ENCODE results near the gene JPH3.
"Not testable (repeated sequence)": the region's sequence is repeated elsewhere in the genome, so short reads cannot be mapped to it uniquely, and the experiment has no call there.

Gene JPH3

GRCh38 chr16:87657621-87658192 is 55.4 kb downstream of the JPH3 start:
- no peak for DNase-seq

DNA sequence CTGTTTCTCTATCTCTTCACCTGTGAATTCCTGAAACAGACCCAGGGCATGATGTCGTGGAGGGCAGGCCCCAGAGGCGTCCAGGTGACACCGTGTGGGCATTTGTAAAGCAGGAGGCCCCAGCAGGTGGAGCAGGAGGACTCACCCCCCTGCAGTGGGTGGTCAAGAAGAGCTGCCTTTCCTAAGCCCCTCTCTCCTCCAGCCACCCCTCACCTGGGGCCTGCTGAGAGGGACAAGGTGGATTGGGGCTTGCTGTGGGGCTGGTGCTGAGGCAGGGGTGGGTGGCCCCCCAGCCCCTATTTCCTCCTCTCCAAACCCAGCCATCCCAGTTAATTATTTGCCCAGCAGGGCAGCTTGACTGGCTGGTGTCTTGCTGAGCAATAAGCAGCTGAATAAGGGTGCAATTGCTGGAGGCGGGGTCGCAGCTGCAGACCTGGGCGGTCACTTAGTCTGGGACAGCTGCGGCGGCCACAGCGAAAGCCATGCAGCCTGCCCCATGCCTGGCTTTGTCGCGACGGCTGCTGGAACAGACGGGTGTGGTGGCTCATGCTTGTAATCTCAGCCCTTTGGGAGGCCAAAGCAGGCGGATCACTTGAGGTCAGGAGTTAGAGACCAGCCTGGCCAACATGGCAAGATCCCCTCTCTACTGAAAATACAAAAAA is 56.4 kb downstream of the JPH3 start:
- no peak for DNase-seq

DNA sequence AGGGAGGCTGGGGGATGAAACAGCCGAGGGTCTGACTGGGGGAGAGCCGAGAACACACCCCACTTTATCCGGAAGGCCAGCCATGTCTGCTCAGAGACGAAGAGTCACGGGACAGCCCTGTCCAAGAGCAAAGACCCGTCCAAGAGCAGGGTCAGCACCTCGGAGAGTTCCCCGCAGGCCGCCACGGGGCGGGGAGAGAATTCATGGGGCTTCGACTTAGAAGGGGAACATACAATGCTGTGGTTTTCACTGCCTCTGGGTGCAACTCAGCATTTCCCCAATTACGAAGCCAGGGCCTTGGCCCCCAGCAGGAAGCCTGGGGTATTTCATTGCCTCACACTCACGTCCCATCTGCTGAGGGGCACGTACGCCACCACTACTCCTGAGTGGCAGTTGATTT is 59.3 kb downstream of the JPH3 start:
- peak; percentile 32 for DNase-seq

DNA sequence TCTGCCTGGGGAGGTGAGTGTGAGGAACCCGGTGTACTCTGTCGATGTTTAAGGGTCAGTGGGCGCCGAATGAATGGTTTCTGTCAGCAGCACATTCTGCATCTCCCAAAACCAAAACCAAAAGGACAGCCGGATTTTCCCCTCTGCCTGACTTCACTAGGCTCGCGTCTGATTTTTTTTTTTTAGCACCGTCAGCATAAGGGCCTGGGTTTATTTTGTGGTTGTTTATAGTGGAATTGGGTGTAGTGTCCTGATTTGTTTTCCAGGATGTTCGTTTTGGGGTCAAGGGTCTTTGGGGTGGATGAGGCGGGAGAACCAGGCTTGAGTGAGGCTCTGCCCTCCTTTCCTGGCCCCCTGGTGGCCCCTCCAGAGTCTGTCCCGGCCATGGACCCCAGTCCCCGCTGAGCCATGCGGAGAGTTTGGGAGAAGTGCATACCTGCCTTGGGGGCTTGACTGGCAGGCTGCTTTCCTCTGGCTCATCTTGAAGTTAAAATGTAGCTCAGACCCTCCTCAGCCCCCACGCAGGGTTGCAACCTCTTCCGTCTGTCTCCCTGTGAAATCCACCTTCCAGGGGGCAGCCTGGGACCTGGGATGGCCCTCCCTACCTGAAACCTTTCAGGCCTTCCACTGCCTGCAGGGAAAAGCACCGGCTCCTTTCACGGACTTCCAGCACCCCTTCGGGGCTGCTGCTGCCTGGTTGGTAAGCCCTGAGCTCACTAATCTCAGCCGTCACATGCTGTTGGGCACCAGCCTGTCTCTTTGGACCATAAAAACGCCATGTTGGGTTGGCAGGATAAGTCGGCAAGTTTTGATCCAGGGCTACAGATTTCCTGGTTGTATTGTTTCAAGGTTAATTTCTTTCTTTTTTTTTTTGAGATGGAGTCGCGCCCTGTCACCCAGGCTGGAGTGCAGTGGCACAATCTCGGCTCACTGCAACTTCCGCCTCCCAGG is 60.2 kb downstream of the JPH3 start:
- DNase-seq, result no peak

- DNase-seq, result no peak
These were observed 62.5 kb downstream of the JPH3 start for GRCh38 chr16:87664792-87665191.

GRCh38 chr16:87665193-87665592 is 62.9 kb downstream of the JPH3 start:
- no peak for DNase-seq

- no peak for DNase-seq
These were observed 64.6 kb downstream of the JPH3 start for GRCh38 chr16:87666919-87667318.

GRCh38 chr16:87667443-87667842 is 65.1 kb downstream of the JPH3 start:
- no peak for DNase-seq

DNA sequence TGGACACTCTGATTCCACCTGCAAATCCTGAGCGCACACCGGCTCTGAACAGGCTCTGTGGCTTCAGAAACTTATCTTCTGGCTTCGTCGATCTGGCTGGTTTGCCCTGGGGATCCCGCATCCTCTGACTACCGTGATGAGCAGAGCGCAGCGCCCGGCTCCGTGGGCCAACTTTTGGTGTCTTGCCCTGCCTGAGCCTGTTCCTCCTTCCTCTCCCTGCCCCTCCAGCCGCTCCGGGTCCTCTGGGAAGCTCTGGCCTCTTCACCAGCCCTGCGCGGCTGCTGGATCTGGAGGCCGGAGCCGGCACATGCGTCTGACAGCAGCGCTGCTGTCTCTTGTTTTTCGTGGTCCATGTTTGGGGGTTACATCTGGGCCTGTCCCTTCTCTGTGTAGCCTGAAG is 65.6 kb downstream of the JPH3 start:
- DNase-seq, result no peak

GRCh38 chr16:87669672-87670071 is 67.4 kb downstream of the JPH3 start:
- no peak for DNase-seq

DNA sequence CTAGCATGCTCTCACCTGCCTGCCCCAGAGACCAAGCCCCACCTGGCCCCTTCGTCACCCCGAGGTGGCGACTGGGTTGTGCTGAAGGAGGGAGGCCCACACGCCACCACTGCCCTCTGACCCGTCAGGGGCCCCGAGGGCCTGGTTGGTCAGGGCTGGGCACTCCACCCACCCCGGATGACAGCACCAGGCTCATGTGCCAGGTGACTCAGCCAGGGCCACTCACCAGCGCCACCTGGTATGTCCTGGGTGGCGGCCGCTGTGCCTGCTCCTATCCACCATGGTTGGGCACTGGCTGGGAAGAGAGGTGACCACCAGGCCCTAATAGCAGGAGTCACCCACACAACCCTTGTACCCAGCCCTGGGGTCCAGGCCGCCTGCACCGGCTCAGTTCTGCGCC is 68.9 kb downstream of the JPH3 start:
- no peak for DNase-seq

DNA sequence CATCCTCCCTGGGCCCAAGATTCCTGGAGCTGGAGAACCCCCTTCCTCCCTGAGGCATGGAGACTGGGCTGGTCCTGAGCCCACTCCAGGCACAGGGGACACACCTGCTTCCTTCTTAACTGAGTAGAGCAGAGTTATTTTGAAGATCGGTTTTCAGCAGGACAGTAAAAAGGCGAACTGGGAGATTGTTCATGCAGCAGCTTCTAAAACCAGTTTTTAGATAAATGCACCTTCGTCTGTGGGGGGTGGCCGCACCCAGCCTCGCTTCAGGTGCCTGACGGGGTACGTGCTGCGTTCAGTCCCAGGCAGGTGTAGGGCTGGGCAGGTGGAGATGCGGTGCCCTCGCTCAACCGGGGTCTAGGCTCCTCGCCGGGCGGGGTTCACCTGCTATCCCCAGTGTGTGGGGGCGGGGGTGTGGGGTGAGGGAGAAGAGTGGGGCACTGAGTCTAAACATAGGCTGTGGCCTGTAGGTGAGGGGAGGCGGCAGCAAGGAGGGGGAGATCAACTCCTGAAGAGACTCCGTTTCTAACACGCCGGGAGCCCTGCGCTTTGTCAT is 69.5 kb downstream of the JPH3 start:
- no peak for DNase-seq

DNA sequence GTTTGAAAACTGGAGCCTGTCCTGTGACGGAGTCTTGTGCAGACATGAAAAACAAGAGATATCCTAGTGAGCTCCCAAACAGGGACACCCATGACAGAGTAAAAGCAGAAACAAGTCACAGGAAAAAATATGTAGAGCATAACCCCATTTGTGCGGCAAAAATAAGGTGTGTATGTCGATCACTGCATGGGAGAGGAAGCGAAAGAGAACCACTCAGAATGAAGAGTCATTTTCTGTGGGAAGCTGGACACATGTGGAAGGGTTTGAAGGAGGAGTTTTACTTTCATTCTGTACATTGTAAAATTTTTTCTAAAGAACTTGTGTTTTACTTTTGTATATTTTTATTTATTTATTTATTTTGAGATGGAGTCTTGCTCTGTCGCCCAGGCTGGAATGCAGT is 72.1 kb downstream of the JPH3 start:
- DNase-seq, result no peak

GRCh38 chr16:87675111-87675719 is 72.9 kb downstream of the JPH3 start:
- DNase-seq, result no peak

DNA sequence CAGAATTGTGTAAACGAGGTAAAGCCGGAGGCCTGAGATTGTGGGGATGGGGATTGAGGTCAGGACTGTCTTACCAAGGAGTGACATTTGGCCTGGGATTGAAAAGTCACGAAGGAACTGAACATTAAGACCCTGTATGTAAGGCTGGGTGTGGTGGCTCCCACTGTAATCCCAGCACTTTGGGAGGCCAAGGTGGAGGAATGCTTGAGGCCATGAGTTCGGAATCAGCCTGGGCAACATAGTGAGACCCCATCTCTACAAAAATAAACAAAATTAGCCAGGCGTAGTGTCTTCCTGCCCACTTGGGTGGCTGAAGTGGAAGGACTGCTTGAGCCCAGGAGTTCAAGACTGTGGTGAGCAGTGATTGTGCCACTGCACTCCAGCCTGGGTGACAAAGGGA is 75.5 kb downstream of the JPH3 start:
- no peak for DNase-seq

- no peak for DNase-seq
These were observed 76.3 kb downstream of the JPH3 start for GRCh38 chr16:87678618-87679017.

DNA sequence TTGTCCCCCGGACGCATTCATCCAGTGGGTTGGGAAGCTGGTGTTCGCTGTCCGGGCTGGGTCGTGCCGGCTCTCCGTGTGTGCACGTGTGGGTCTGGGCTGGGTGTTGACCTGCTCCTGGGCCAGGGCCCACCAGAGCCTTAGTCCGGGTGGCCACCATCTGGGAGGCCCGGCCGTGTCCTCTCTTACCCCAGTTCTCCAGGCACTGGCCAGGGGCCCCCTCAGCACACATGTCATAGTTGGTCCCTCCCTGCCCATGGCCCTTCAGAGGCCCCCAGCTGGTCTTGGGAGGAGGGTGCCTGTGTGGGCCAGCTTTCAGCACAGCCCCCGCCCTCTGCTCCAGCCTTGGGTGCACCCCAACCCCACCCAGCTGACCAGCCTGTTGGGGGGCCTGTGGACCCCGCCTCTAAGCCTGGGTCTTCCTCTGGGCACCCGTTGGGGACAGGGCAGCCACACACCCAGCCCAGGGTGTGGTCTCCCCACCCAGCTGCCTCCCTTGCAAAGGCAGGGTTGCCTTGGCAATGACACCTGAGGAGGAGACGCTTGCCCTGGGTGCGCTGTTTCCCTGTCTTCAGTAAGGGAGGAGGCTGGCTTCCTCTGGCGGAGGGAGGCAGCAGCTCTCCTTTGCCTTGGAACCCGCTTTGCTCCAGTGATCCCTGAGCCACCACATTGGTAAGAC is 77.4 kb downstream of the JPH3 start:
- DNase-seq, result no peak

DNA sequence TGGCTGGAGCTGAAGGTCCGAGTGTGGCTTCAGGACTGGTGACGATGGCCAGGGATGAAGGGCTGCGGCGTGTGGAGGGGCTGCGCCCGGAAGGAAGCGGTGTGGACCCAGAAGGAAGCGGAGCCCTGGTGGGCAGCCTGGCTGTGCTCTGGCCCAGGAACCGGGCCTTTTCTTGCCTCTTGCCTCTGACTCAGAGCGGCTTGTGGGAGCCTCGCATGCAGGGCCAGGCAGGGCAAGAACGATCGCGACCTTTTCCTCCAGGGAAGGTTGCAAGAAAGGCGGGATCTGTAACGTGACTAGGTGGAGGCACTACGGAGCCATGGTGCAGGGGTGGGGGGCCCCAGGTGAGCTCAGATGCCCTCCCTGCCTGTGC is 78.0 kb downstream of the JPH3 start:
- DNase-seq, result no peak

DNA sequence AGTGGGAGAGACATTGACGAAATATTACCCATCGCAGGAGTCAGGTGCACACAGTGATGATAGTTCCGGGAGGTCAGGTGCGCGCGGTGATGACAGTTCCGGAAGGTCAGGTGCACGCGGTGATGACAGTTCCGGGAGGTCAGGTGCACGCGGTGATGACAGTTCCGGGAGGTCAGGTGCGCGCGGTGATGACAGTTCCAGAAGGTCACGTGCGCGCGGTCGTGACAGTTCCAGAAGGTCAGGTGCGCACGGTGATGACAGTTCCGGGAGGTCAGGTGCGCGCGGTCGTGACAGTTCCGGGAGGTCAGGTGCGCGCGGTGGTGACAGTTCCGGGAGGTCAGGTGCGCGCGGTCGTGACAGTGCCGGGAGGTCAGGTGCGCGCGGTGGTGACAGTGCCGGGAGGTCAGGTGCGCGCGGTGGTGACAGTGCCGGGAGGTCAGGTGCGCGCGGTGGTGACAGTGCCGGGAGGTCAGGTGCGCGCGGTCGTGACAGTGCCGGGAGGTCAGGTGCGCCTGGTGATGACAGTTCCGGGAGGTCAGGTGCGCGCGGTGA is 78.8 kb downstream of the JPH3 start:
- DNase-seq, result not testable (repeated sequence)

- DNase-seq, result peak; percentile 71
These were observed 79.8 kb downstream of the JPH3 start for GRCh38 chr16:87681981-87682570.

DNA sequence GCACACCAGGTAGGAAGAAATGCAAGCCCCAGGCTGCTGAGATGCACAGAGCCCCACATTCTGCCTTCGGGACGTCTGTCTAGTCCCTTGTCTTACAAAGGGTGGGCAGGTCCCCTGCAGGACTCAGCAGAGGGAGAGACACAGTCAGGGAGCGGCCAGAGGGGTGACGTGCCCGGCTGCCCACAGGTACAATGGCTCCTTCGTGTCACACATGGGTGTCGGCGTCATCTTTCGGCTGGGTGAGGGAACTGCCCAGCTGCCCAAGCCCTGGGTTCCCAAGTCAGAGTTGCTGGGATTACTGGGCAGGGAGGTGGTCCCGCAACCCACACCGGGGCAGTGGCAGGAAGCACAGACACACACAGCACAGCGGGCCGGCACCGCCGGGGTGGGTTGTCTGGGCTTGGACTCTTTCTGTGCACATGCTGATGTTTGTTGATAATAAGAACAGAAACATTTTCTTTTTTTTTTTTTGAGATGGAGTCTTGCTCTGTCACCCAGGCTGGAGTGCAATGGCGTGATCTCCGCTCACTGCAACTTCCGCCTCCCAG is 80.6 kb downstream of the JPH3 start:
- no peak for DNase-seq

All from fibroblast of skin of right quadriceps (primary cell).